Central memory CD4-positive, alpha-beta T cell (primary cell): ENCODE data around the gene CYSTM1.
"Not testable (repeated sequence)": the region's sequence is repeated elsewhere in the genome, so short reads cannot be mapped to it uniquely, and the experiment has no call there.

Experiments used
- DNase-seq: peaks from one replicate; pipeline ENCODE4 v3.0.0; 2022

CYSTM1 gene

DNA sequence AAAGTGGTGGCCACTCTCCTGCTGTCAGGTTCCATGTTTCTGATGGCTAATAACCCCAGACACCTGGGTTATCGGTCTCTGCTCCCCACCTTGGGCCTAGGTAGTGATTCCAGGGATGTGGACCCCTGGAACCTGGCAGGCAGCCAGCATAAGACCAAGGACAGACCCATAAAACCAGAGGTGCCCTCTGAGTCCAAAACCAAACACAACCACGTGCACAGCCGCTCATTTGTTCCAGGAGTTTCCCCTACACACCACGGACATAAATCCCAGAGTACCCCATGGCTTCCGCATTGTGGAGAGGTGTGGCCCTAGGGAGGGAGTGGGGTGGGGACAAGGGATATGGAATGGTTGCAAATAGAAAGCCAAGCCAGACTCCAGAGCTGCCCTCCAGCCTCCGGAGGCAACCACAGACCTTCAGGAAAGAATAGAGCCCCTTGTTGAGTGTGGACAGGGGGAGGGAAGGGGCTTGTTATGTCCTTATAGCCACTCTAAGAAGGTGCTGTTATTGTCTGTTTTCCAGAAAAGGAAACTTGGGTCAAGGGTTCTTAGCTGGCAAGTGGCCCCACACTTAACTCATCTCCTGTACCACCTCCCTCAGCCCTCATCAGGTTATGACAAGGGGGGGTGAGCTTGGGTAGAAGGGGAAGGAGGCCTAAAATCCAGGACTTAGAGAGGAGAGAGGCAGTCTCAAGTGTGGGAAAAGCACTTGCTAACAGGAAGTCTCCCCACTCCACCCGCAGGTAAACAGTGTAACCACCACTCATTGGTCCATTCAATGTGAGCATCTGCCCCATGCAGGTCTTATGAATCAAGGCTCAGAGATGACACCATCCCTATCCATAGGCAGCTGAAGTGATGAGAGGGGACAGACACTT lies 23.6 kb upstream of the CYSTM1 start:
- DNase-seq = no peak

DNA sequence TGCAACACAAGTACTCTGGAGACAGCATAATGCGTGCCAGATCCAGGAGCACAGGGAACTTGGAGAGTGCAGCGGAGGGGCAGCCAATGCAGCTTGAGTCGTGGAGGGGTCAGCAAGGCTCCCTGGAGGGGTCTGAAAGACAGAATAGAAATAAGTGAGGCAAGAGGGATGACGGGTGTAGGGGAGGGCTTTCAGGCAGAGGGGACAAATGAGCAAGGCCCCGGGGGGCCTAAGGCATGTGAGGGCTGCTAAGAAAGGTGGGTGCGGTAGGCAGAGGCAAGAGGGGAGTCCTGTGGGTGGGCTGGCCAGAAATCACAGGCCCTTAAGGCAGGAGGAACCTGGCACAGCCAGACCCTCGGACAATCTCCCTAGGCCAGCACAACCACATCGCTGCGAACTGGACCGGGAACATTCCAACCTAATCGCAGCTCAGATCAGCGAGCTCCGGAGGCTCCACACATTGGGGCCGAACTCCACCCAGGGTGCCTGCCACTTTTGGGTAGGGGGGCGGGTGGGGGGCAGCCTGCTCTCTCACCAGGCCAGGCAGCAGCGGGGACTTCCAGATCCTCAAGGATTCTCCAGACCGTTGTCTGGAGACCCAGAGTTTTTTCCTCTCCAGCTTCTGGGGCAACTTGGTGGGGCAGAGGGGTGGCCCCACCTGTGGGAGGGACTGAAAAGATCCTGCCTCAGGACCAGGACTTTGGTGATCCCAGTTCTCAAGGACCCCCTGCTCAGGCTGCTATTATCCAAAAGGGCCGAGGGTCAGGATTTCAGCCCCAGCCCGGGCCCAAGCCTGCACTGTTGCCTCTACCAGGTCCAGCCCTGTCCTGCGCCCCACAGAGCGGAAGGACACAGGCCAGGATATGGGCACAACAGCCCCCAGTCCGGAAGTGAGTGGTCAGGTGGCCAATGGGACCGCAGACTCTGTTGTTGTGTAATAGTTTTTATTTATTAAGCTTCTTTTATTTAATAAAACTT lies 22.7 kb upstream of the CYSTM1 start:
- DNase-seq = no peak

DNA sequence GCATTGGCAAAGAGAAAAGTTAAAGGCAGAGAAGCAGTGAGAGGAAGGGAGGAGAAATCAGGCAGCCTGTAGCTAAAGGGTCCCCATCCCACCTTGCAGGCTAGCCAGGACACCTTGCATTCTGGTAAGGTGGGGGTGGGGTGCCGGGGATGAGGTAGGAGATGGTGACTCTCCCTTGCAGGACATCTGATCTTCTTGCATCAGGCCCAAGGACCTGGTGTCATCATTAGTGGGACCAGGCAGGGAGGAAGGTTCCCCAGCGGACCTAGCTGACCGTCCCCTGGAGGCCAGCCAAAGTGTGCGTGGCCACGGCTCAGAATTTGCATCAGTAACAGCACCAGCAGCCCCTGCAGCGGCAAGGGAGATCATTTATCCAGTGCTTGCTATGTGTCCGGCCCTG lies 21.7 kb upstream of the CYSTM1 start:
- DNase-seq = no peak

DNA sequence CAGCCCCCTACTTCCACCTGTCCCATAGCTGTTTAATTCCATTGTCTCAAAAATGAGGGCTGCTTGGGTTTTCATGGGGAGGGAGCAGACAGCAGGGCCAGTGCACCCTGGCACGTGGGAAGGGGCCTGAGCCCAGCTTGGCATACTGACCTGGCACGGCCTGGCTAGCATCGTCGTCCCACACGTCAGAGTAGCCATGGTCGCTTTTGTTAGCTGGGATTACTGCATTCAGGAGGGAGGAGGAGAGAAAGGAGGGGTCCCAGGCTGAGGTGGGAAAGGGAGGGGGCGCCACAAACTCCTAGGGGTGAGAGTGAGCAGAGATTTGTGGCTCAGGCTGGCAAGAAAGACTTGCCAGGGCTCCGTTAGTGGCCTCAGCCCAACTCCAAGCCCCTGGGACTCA lies 21.1 kb upstream of the CYSTM1 start:
- DNase-seq = no peak

DNA sequence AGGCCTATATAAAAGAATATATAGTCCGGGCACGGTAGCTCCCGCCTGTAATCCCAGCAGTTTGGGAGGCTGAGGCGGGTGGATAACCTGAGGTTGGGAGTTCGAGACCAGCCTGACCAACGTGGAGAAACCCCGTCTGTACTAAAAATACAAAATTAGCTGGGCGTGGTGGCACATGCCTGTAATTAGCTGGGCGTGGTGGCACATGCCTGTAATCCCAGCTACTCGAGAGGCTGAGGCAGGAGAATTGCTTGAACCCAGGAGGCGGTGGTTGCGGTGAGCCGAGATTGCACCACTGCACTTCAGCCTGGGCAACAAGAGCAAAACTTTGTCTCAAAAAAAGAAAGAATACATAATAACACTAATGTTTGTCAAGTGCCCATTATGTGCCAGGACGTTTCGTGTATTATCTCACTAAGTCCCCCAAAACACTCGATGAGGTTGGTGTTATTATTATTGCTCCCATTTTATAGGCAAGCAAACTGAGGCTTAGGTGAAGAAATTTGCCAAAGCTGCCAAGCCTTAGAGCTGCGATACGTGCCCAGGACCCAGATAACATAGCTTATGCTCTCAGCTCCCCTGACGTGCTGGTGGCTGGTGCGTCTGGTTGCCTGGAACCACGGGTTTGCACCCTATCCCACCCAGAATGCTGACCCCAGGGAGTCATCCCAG lies 20.1 kb upstream of the CYSTM1 start:
- not testable (repeated sequence) for DNase-seq

DNA sequence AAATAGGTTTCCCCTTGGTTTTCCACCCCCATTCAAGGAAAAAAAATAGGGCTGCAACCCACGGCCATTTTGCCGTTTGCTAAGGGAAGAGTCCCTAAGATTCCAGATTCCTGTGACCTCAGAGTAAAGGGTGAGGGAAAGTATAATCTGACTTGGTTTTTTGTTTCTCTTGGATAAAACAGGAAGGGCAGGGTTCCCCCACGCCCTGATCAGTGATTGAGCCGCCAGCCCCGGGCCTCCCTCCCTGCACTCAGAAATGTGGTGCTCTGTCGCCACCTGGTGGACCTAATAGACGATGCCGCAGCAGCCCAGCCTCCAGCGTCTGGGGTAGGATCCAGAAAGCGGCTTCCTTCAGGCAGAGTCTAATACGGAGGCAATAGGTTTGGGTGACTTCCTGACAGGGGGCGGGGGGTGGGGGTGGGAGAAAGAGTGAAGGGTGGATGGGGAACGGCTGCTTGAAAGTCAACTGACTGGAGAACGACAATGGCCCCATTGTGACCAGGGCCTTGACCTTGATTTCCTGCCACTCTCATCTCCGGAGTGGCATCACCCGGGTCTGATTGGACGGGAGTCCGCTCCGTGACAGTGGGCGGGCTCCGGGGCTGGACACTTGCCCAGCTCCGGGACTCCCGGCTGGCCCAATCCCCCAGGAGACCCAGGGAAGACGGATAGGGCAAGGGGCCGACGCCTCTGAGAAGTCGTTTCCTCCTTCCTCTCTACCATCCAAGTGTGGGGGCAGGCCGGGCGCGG lies 17.8 kb upstream of the CYSTM1 start:
- peak; percentile 78 for DNase-seq

DNA sequence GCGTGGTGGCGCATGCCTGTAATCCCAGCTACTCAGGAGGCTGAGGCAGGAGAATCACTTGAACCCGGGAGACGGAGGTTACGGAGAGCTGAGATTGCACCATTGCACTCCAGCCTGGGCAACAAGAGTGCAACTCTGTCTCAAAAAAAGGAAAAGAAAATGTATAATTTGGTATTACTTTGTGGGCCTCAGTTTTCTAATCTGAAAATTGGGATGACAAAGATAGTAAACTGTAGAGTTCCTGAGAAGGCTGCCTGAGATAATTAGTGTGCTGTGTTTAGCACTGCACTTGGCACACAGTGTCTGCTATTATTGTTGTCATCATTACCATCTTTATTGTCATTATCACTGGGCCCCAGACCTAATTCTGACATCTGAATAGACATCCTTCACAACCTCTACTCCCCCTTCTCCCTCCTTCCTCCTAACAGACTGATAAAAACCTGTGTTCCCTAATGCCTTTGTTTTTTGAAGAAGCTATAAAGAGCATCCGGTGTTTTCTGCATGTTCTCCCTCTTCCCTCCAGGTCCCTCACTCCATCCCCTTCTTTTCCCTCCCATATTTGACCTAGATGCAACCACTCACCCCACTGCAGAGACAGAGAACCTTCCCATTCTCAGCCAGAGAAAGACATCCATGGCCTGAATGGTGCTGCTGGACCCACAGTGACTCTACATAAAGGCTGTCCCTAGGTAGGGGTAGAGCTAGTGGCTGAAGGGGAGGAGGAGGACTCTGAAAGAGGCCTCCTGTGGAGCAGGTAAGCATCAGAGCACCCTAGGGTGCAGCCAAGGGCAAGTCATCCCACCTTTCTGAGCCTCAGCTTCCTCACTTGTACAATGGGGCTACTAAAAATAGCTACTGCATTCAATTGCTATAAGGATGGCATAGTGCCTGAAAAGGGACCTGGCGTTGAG lies 15.7 kb upstream of the CYSTM1 start:
- DNase-seq = no peak

DNA sequence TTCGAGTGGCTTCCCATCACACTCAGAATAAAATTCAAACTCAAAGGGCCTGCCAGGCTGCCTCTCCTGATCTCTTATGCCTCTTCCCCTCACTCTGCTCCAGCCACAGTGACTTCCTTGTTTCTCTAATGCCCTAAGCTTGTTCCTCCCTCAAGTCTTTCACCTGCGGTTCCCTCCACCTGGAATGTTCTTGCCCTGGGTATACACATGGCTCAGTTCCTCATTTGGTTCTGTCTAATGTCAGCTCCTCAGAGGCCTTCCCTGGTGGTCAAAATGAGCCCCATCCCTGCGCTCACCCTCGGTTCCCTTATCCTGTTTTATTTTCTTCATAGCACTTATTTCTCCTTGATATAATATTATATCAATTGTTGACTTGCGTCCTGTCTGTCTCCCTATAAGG lies 12.7 kb upstream of the CYSTM1 start:
- no peak for DNase-seq

DNA sequence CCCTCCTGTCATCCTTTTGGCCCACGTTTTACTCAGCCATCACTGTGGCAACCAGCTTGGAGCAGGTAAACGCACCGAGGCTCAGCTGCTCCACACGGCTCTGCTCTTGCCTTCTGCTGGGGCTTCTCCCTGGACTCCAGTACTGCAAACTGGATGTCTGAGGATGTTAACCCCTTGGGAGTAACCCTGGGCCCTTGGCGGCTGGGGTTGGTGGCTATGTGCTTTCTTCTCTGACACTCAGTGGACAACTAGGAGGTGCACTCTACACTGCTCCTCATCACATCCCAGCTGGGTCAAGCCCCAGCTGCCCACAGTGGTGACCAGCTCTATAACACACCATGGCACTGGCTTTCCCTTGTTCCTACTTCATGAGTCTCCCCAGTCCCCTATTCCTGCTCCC lies 12.2 kb upstream of the CYSTM1 start:
- DNase-seq = no peak

DNA sequence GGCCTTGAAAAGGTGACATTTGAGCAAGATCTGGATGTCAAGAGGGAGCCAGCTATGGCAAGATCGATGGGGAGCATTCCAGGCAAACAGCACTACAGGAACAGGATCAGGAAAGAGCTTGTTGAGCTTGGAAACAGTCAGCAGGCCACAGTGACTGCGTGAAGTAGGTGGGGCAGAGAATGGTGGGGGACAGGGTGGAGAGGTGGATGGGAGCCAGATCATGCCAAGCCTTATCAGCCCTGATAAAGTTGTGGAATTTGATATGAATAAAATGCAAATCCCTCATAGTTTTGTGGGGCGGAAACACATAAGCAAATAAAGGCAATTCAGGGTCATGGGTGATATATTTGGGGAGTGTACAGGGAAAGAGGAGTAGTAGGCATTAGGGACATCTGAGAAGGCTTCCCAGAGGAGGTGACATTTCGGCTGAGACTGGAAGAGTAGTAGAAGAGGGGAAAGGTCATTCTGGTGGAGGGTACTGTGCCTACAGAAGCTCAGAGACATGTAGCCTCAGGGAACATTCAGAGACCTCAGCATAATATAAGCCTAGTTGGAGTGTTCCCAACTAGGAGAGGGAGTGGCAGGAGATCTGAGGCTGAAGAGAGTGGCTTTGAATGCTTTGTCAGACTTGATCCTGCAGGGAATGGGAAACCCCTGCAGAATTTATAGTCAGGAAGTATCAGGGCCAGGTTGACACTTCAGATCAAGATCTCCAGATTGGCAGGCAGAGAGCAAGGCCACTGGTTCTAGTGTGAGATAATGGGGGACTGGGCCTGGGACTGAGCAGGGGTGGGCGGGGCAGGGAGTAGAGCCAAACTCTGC lies 9.7 kb upstream of the CYSTM1 start:
- DNase-seq = no peak

DNA sequence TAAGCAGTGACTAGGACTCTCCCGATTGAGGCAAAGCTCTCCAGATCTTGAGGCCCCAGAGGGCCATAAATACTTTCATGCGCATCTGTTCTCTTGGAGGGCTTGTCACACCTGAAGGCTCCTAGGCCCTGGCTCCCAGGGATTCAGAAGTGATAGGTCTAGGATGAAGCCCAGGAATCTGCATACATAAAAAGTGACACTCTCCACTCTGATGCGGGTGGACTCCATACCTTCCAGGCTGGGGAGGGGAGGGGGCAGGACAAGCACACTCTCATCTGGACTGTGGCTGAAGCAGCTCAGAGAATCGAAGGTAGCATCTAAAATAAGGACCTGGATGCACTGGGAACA lies 9.1 kb upstream of the CYSTM1 start:
- no peak for DNase-seq

DNA sequence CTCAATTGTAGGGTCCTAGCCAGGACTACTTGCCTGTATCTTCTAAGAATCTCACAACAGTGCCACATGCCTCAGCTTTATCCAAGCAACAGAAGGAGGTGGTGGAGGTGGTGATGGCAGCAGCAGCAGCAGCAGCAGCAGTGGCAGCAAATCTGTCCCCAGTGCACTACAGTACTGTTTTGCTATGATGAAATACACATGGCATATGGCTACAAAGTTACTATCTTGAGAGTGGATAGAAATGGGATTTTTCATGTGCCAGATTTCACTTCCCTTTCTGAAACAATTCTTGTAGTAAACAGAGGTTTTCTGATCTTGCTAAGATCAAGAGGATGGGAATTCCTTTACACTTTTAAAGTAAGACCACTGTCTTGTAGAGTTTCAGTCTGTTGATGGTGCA lies 8.1 kb upstream of the CYSTM1 start:
- no peak for DNase-seq

DNA sequence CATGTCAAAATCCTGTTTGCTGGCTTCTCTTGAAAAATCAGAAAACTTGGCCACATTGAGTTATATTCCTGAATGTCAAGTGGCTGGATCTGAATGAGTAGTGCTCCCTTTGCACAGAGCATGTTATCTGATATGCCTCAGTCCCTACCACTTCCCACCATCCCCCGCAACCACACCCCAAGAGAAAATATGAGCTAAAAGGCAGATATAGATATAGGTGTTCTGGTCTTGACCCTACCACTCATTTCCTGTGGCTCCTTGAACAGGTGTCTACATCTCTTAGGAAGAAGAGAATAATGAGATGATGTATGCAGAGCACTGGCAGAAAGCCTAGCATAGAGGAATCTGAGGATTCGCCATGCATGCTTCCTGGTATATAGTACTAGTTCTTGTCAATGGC lies 6.6 kb upstream of the CYSTM1 start:
- DNase-seq = no peak

DNA sequence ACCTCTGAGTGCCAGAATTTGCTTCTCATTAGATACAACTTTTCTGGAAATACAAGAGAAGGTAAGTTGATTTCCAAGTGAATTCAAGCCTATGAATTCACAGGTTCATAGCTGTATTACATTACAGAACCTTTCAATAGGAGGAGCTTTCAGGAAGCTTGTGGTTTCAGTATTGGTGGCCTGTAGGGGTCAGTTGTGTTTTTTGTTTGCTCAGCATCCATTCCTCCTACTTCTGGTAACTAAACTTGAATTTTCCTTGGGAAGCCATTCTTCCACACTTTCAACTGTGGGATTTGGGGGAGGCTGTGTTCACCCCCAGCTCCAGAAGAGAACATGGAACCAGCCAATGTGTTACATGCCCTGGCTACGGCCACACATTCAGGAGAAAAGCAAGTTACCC lies 5.6 kb upstream of the CYSTM1 start:
- no peak for DNase-seq

DNA sequence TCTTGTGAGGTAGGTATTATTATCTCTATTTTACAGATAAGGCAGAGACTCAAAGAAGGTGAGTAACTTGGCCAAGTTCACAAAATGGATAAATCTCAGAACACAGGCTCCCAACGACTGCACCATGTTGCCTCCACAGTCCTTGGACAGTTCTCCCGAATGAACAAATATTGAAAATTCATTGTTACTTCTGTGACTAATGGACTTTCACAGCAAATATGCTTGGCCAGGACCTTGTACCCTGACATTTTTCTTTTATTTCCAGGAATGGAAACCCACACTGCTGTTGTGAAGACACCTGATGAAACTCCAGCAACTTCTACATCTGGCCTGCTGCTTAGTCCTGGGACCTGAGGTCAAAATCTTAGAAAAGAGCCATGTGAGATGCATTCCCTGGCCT lies 2.5 kb upstream of the CYSTM1 start:
- DNase-seq = no peak

DNA sequence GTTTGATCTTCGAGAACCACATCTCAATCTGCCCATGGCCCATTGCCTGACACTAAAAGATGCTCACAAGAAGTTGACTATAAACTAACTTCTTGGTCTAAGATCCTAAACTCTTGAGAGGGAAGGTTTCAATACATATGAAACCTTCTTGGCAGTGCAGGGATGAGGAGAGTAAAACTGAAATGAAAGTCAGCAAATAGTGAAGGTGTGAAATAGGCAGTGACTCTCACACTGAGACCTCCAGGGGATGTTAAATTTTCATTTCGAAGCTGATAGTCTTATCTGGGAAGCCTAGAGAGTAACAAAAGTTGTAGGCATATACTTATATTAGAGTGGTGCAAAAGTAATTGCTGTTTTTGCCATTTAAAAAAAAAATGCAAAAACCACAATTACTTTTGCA lies 974 bp upstream of the CYSTM1 start:
- DNase-seq = no peak

DNA sequence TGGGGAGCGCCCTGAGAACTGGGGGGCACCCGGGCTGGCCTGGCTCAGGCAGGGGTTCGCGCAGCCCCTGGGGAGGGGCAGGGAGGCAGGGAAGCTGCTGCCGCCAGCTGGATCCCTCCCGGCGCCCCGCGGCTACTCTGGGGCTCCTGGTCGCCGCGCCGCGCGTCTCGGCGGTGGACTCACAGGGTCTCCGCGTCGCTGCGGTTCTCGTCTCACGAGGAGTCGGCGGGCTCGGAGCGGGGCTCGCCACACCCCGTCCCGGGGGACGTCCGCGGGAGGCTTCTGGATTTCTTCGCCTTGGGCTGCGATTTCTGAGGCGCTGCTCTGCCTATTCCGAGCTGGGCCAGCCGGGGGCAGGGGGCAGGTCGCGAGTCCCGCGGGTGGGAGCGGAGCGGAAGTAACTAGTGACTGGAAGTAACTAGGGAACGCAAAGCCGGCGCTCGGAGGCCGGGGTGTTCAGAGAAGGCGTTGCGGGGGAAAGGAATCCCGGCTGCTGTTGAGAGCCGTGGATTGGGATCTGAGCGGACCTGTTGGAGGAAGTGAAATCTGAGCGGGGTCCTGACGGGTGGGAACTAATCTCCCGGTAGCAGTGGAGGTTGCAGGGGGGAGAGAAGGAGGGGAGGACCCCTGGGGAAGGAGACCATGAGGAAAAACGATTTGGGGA lies 511 bp downstream of the CYSTM1 start:
- DNase-seq = peak; percentile 59

DNA sequence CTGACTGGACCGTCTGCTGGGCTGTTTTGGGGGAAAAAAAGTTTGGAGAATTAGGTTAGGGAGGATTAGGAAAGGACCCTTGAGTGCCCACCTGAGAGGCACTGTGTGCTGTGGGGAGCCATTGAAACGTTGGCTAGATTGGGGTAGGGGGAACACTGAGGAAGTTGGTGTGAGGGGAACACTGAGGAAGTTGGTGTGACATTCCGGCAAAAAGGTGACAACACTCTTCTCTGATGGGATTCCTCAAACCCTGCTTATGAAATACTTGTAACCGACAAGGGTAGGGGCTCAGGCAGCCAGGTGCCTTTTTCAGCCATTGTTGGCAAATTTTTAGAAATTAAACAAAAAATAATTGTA lies 1.0 kb downstream of the CYSTM1 start:
- no peak for DNase-seq

DNA sequence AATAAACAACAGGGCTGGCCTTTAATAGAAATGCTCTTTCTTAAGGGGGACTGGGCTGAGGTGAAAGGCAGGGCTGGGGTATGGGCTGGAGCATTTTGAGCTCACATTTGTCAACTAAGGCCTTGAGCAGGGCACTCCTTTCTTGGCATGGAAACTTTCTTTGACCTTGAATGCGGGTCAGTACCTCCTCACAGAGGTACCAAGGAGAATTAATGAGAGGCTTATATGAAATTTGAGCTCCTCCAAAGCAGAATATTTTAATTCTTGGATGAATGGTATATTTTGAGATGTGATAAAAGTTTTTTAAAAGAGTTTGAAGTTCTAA lies 3.1 kb downstream of the CYSTM1 start:
- DNase-seq = no peak

DNA sequence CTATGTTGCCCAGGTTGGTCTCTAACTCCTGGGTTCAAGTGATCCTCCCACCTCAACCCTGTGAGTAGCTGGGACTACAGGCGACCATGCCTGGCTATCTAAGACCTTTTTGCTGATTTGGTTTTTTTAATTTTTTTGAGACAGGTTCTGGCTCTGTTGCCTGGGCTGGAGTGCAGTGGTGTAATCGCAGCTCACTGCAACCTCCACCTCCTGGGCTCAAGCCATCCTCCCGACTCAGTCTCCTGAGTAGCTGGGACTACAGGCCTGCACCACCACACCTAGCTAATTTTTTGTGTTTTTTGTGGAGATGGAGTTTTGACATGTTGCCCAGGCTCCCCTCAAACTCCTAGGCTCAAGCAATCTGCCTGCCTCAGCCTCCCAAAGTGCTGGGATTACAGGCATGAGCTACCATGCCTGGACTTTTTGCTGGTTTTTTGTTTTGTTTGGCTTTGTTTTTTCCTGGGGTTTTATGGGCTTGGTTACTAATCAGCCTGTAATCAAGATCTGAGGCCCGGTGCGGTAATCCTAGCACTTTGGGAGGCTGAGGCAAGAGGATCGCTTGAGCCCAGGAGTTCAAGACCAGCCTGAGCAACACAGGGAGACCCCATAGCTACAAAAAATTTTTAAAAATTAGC lies 3.6 kb downstream of the CYSTM1 start:
- no peak for DNase-seq
